ENCODE results near the gene PHF13.

The PHF13 gene

DNA sequence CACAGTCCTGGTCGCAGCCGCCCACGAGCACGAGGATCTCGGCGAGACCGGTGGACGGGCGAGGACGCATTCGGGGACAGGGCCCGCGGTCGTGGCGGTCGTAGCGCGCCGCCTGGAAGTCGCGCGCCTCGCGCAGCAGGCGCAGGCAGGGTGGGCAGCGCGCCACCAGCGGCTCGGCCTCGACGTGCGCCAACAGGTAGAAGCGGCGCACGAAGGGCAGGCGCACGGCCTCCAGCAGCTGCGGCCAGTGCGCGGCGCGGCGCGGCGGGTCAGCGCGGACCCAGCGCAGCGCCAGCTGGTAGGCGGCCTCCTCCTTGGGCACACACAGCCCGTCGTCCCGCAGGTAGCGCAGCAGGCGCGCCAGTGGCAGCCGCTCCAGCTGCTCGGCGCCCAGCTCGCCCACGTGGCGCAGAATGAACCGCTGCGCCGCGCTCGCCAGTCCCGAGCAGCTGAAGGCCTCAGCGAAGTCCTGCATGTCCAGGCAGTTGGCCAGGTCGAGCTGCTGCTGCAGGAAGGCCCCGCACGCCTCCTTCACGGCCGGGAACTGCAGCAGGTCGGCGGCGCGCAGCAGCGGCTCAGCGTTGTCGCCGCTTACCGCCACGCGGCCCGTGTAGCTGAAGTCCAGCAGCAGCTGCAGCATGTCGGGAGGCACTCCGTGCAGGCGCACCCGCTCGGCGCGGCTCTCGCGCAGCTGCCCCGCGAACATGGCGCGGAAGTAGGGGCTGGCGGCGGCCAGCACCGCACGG lies 11.4 kb upstream of the PHF13 start:
- no peak for DNase-seq (ENCODE audit: low read depth)

DNA sequence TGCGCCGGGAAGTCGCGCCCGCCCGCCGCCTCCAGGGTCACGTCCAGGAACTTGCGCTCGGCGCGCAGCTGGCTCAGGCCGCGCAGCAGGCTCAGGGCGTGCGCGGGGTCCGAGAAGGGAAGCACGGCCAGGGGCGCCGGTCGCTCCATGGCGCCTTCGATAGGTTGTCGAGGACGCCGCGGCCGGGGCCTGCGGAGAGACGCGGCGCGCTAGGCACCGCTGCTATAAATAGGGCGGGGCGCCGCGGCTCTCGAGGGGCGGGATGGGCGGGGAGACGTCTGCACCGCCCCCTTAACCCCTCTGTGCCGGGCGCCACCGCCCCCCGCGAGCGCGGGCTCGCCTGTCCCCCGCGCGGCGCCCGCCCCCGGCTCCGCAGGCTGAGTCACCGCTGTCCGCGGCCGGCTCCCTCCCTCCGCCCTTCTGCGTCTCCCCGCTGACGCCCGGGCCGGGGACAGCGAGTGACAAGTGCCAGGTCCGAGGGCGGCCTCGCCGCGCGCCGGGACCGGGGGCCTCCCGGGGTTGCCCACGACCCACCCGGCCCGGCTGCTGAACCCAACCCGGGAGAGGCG lies 10.8 kb upstream of the PHF13 start, which contains the start of gene KLHL21:
Gene KLHL21 (minus strand): TSS at position 201 of the 569 bp plus-strand sequence. CDS start 52 bp downstream, at position 149.
- DNase-seq (ENCODE audit: low read depth) = no peak

DNA sequence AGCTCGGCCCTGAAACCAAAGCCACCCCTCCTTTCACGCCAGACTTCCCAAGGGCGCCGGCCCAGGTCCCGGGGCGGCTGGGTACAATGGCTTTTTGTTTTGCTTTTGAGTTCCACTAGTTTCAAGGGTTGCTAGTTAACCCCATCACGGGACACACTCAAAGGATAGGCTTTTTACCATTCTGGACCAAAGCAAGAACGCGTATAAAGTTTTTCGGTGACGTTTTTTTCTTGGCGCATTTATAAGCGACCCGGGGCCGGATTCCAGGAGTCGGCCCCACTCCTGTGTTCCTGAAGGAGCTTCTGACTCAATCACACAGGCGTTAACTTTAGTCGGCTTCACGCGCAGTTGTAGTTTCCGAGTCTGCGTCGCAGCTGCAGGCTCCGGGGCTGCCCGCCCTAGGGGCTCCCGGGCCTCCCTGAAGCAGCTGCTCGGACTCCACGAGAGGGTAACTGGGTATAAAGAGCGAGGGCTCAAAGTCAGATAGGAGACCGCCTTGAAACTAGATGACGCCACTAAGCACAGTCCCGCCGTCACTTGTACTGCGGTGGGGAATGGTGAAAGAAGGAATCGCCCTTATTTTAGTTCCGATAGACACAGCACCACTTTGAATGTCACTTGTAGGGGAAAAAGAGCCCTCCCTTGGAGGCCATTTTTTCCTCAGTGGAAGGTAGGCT lies 10.2 kb upstream of the PHF13 start:
- DNase-seq (ENCODE audit: low read depth) = no peak

DNA sequence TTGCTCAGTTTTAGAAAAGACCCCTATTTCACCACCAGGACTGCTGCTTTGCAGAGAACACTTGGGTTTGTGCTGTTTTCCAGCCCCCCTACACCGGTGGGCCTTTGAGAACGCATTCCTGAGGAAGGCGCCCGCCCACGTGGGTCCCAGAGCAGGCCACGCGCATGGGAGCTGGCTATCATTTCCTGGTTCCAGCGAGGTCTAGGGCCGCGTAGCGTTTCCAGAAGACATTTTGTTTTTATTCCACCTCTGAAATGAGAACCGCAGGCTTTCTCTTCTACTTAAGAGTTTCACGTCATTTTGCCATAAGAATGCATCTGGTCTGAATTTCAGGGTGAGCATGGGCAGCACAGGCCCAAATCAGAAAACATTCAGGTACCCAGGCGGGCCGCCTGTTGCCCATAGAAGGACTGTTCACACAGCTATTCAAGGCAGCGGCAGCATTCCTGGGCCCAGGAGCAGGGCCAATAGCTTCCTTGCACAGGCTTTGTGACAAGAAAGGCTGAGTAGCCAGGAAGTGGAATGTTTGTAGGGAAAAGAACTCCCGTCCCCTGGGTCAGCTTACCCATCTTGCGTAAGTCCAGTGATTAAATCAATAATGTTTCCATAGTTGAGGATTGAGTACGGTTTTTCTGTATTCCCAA lies 9.5 kb upstream of the PHF13 start:
- peak; percentile 65 for DNase-seq (ENCODE audit: low read depth)

DNA sequence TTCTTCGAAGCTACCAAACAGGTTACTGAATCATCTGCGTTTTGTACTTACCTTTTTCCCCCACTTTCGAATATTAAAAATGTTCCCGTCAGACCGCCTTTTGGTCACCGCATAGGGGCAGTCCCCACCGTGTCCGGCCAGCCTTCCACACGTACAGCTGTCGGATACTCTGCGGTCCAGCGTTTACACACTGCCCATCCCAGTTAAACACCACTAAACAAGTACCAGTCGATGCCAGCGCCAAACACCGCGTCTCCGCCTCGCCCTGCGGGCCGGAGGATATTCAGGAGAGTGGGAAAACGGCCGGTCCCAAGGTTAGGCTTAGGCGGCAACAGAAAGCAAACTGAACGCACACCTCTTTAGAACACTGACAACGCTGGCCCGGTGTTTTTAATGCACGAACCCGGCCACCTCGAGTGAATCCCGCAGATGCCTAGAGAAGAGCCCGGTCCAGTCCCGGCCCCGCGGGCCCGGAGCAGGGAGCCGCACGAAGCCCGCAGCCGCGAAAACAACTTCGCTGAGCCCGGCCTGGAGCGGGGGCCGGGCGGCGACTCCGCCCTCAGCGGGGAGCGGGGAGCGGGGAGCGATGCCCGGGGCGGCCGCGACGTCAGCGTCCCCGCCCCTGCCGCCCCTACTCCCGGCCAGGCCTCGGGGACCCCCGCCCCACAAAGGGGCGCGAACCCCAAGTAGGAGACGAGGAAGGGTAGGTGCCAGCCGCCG lies 730 bp upstream of the PHF13 start:
- no peak for DNase-seq (ENCODE audit: low read depth)

DNA sequence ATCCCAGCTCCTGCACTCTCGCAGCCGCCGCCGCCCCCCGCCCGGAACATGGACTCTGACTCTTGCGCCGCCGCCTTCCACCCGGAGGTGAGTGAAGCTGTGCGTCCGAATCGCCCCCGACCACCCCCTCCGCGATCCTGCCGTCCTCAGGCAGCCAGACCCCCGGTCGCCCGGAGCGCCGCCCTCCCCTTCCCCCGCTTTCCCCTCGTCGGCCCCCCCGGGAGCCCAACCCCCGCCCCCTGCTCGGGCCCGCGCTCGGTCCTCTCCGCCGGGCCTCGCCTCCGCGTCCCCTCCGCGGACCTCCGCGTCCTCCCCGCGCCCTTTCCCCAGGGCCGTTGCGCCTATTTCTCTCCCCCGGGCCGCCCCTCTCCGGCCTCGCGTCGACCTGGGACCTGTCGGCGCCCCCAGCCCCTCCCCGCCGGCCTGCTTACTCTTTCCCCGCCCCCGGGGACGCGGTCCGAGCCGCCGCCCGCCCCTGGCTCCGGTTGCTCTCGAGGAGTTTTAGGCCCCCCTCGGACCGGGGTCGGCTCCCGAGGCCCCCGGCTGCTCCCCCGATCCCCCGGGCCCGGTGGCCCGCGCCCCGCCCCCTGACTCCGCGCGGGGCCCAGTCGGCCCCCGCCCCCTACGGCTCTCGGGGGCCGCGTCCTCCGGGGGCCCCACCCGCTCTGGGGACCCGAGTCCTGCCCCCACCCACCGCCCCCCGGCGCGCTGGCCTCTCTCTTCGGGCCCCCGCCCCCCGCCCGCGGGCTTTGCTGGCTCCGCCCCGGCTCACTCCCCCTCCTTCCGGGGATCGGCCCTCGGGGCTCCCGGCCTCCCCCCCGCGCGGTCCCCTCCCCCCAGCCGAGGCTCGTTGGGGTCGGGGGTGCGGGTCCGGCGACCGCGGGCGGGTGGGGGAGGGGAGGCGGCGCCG lies 743 bp downstream of the PHF13 start:
- DNase-seq (ENCODE audit: low read depth) = no peak

DNA sequence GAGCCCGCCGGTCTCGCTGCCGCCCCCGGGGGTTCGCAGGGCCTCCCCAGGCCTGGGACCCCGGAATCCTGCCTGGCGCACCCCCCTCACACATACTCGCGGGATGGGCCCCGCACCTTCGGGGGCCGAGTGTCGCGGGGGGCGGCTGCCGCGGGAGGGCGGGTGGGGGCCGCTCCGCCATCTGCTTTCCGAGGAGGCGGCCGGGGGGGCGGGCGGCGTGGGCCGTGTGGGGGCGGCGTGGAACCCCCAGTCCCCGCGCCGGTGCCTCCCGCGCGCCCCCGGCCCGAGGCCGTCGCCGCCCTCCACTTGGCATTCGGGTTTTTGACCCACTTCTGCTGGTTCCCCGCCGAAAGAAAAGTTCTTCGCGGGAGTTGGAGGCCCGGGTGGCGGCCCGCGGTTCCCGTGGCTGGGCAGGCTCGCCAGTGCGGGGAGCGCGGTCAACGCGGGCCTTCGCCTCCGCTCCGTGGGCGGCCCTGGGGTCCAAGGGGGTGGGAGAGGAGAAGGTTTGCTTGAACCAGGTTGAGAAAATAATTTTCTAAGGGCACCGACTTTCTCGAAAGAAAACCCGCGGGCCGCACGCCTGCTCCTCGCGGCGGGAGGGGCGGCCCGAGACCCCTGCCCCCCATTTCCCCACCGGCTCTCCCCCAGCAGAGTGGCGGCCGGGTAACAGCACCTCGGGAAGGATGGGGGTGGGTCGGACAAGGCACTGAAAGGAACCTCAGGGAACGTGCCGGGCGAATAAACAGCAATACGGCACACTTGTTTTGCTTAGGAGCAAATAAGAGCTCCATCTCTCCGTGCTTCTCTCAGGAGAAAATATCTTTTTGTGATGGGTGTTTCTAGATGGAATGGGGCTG lies 1.6 kb downstream of the PHF13 start:
- DNase-seq (ENCODE audit: low read depth) = no peak

DNA sequence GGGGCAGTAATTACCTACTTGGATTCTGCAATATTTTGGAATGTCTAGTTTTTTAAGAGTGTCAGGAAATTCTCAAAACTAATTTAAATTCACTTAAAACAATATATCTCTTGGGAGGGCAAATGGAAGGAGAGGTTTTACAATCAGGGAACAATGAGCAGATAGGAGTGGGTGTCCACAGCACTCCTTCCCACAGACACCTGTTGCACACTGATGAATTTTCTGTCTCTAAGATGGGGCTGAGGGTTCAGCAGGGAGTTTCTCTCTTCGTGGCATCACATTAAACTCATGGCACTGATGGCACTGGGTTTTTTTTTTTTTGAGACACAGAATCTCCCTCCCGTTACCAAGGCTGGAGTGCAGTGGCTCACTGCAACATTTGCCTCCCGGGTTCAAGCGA lies 5.5 kb downstream of the PHF13 start:
- DNase-seq (ENCODE audit: low read depth) = no peak

DNA sequence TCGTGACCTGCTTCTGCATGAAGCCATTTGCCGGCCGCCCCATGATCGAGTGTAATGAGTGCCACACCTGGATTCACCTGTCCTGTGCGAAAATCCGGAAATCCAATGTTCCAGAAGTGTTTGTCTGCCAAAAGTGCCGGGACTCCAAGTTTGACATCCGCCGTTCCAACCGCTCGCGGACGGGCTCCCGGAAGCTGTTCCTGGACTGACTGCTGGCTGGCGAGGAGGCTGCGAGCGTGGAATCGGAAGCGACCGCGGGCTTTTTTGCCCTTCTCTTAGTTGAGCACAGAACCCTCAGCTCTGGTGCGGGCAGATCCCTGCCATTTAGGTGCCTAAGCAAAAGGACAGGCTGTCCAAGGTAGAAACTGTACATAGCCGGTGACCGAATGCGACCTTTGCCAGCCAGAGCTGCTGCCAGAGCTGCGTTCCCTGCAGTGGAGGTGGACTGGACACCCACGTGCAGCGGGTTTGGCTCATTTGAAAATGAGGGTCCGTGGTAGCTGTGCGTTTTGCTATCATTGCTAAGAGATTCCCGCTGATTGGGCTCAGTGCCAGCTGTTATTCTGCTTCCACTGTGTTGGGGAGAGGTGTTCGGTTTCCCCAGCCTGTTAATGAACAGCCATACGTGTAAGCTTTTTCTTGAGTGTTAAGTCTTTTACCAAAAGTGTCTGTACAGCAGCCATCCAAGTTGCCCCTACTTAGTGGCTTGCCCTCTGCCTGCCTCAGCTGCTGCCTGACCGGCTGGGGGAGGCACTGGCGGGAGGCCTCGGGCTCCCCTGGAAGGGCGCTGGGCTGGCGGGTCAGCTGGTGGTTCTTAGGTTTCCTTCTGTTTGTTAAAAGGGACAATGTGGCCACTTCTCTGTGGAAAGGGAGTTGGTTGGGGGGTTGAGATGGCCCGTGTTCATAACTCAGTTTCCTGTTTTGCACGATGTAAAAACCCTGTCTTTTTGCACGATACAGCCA lies 8.2 kb downstream of the PHF13 start:
- no peak for DNase-seq (ENCODE audit: low read depth)

DNA sequence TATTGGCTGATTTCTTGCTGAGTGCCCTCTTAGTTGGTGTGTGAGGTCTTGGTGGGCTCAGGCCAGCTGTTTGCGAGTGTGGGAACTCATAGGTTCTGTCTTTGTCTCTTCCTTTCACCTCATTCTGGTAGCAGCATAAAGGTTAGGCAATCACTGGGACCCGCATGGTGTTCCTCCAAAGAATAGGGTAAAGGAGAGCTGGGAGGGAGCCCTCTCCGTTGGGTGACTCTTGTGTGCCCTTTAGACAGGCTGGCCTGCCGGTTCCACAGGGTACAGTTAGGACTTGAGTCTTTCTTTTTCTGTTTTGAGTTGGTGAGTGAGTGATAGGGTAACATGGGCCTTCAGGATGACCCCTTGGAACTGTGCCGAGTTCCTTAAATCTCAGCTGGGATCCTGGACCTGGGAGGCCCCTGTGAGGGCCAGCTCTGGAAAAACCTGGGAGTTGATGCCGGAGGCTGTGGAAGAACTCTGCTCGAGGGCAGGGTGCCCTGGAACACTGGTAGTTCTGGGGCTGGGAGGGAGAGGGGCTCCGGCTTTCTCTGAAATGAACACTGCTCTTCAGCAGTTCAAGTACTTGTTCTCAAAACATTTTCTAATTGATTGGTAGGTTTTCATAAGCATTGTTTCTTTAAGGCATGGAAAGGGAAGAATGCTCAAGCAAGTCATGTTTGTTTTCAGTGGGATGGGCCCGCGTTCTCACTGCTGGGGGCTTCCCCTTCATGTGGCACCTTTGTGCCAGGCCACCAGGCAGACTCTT lies 9.0 kb downstream of the PHF13 start:
- no peak for DNase-seq (ENCODE audit: low read depth)

DNA sequence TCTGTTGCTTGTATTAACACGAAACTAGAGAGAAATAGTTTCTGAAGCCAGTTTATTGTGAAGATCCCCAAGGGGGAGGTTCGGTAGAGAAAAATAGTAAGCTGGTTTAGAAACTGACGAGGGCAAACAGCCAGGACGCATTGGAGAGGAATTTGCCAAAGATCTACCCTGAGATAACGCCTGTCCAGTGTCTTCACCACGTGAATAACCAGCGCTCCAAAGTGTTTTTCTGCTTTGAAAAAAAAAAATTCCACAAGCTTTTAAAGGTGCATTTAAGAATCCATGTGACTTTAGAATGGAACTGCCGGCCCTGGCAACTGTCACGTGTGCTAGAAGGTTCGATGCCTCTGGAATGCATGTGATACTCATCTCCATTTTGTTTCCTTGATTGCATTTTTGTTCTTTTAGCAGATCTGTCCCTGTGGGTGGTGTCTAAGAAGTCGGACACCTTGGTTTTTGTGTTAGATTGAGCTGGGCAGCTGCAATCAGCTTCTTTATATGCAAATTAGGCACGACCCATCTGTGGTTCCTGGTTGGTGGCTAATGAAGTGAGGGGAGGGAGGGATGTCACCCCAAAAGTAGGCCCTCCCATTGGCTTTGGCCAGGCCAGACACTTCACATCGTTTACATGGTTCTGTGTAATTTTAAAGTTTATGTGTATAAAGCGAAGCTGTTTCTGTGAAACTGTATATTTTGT lies 9.9 kb downstream of the PHF13 start:
- DNase-seq (ENCODE audit: low read depth) = no peak

DNA sequence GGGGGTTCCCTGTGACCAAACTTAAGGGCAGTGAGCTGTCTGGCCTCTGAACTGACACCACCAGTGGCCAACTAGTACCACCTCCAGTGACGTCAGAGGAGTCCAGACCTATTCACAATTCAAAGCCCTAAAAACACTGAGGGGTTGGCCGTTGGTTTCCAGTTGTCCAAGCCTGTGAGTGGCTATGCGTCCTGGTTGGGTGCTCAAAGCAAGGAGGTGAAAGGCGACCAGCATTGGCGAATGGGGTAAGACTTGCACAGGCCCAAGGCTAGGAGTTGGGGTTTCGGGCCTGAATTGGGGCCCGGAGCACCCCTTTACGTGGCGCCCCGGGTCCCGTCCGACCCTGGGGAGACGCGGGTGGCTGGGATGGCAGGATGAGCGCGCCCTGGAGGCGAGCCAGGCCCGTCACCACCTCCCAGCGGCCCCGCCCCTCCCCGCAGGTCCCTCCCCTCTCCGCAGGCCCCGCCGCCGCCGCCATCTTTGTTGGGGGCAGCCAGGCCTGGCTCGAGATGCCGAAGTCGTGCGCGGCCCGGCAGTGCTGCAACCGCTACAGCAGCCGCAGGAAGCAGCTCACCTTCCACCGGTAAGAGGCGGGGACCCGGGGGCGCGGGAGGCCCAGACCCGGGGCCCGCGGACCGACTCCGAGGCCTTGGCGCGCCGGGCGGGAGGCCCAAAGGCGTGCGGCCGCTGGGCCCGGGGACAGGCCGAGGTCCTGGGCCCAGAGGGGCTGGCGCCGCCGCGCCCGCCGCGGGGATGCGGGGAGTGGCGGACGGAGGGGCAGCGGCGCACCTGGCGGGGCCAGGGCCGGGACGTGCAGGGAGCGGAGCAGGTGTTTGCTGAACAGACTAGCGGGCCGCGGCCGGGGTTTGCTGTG lies 11.4 kb downstream of the PHF13 start, which contains the start of gene THAP3:
Gene THAP3 (plus strand): TSS at position 159 of the 874 bp plus-strand sequence. CDS start 351 bp downstream, at position 510.
- DNase-seq (ENCODE audit: low read depth) = no peak

DNA sequence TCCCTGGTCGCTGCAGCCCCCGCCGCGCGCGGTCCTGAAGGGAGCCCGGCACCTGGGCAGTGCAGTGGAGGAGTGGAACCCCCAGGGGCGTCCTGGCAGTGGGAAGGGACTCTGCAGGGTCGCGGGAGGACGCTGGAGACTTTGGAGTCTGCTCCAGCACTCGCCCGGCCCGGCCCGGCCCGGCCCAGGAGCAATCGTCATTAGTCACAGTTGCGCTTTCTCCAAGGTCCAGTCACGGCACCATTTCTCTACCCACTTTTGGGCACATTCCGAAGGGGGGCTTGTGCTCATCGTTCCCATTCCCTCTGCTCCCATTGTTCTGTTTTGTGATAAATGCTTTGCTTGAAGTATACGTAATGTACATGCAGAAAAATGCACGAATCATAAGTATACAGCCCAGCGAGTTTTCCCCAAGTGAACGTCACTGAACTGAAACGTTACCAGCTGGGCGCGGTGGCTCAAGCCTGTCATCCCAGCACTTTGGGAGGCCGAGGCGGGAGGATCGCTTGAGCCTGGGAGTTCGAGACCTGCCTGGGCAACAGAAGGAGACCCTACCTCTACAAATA lies 12.1 kb downstream of the PHF13 start:
- no peak for DNase-seq (ENCODE audit: low read depth)

DNA sequence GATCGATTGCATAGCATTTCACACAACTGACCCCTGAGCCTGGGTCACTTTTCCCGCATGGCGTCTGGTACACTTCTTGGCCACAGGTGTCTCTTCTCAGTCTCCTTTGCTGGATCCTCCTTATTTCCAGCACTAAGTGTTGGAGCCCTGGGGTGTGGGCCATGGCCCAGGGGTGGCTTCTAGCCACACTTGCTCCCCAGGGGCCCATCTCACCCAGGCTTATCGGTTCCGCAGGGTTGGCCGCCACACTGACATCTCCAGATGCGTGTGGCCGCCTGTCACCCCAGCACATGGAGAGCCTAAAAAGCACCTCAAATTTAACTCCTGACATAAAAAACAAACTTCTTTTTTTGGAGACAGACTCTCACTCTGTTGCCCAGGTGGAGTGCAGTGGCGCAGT lies 13.5 kb downstream of the PHF13 start:
- DNase-seq (ENCODE audit: low read depth) = no peak

DNA sequence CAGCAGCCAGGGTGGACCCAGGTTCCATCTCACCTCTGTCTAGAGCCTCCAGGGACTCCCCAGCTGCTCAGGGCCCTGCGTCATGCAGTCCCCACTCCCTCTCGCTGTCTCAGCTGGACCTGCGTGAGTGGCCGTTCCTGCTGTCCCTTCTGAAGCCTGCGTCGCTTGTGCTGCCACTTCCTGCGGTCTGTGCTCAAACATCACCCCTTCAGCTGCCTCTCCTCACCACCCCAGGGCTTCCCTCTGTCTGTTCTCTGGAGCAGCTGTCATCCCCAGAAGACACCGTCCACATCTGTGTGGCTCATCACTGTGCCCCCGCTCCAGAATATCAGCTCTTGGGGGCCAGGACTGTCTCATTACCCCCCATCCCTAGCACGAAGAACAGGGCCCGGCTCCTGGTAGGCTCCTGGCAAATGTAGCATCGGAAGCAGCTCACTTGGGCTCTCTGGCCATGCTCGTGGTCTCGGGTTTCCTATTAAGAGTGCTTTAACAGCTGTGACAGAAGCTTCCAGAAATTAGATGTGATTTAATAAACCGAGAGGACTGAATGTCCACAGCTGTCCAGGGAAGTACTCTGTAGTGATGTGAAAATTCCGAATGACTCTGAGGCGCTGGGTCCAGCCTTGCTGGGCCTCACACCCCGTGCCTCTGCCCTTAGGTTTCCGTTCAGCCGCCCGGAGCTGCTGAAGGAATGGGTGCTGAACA lies 14.5 kb downstream of the PHF13 start:
- DNase-seq (ENCODE audit: low read depth) = no peak
